K562 (cell line): ENCODE measurements around the gene PHC3. TPM values are rescaled to one million over a fixed set of nuclear protein-coding genes. Genes with fewer than 3 reads are reported as not detected.

Source experiments
- ARNT ChIP-seq, 2 experiments: fragments of 450-650 bp; IDR thresholded peaks; 2 replicates each; pipeline ENCODE4 v1.6.1; 2016; ENCODE audit warnings: mild to moderate bottlenecking in 1 of 2
- ATF6 ChIP-seq: sonication (generic); formaldehyde crosslinking; IDR thresholded peaks from 2 replicates; pipeline ENCODE4 v1.4.0; 2020; ENCODE audit warnings: mild to moderate bottlenecking, missing genetic modification reagents
- CBFA2T2 ChIP-seq: fragments of 450-650 bp; conservative IDR thresholded peaks from 2 replicates; pipeline ENCODE4 v1.6.1; 2017; ENCODE audit warnings: mild to moderate bottlenecking
- FOS ChIP-seq: IDR thresholded peaks from 3 replicates; pipeline ENCODE4 v1.6.1; 2011; ENCODE audit not compliant: insufficient read length; ENCODE audit errors: extremely low read depth
- HIVEP1 ChIP-seq: fragments of 250-450 bp; sonication (Bioruptor Pico); IDR thresholded peaks from 2 replicates; pipeline ENCODE4 v1.4.0; 2020; ENCODE audit warnings: mild to moderate bottlenecking
- HNRNPH1 ChIP-seq: fragments of 200-400 bp; formaldehyde crosslinking; optimal IDR thresholded peaks from 2 replicates; pipeline ENCODE3; 2017; ENCODE audit warnings: low read depth, mild to moderate bottlenecking, low read length, moderate library complexity
- MECOM ChIP-seq: fragments of 250-450 bp; sonication (Bioruptor Pico); IDR thresholded peaks from 2 replicates; pipeline ENCODE4 v1.8.0; 2022; ENCODE audit warnings: inconsistent platforms
- NFE2L1 ChIP-seq: fragments of 450-650 bp; IDR thresholded peaks from 2 replicates; pipeline ENCODE4 v1.6.1; 2016; ENCODE audit warnings: missing genetic modification characterization, low read depth, mild to moderate bottlenecking, missing compliant biosample characterization, moderate library complexity, borderline replicate concordance
- POLR2AphosphoS5 ChIP-seq: IDR thresholded peaks from 2 replicates; pipeline ENCODE4 v1.6.1; 2011; ENCODE audit warnings: mild to moderate bottlenecking, low read depth, low read length, moderate library complexity; ENCODE audit not compliant: control insufficient read depth, insufficient read depth
- RBFOX2 ChIP-seq: fragments of 200-400 bp; formaldehyde crosslinking; IDR thresholded peaks from 2 replicates; pipeline ENCODE4 v1.6.1; 2017; ENCODE audit warnings: low read depth, mild to moderate bottlenecking, low read length, moderate library complexity
- RBM17 ChIP-seq: fragments of 200-400 bp; formaldehyde crosslinking; IDR thresholded peaks from 2 replicates; pipeline ENCODE4 v1.6.1; 2017; ENCODE audit warnings: low read depth, mild to moderate bottlenecking, low read length, borderline replicate concordance
- RNF2 ChIP-seq: sonication (generic); IDR thresholded peaks from 2 replicates; pipeline ENCODE4 v1.6.1; 2016
- SMARCE1 ChIP-seq: fragments of 450-650 bp; IDR thresholded peaks from 2 replicates; pipeline ENCODE4 v1.7.1; 2016; ENCODE audit warnings: mild to moderate bottlenecking
- SREBF1 ChIP-seq: fragments of 150-350 bp; IDR thresholded peaks from 2 replicates; pipeline ENCODE4 v1.6.1; 2014; ENCODE audit warnings: antibody characterized with exemption, low read depth, low read length, borderline replicate concordance
- TEAD4 ChIP-seq, 2 experiments: sonication (generic) in 1 of 2; formaldehyde crosslinking in 1 of 2; IDR thresholded peaks; 2 replicates each; pipeline versions ENCODE4 v1.6.1 to v1.8.0; 2012 to 2022; ENCODE audit warnings: borderline replicate concordance in 1 of 2, inconsistent platforms in 1 of 2, low read length in 1 of 2, mild to moderate bottlenecking in 1 of 2, missing genetic modification reagents in 1 of 2
- XRCC5 ChIP-seq: fragments of 200-400 bp; formaldehyde crosslinking; IDR thresholded peaks from 2 replicates; pipeline ENCODE4 v1.6.1; 2017; ENCODE audit warnings: low read depth, mild to moderate bottlenecking, low read length
- ZBTB1 ChIP-seq: sonication (generic); formaldehyde crosslinking; IDR thresholded peaks from 2 replicates; pipeline ENCODE4 v1.8.1; 2023; ENCODE audit warnings: missing genetic modification reagents, low read depth, mild to moderate bottlenecking, borderline replicate concordance
- ZNF589 ChIP-seq: fragments of 200-800 bp; sonication (Bioruptor generic); IDR thresholded peaks from 2 replicates; pipeline ENCODE4 v1.6.1; 2016; ENCODE audit warnings: low read depth, missing genetic modification characterization, missing compliant biosample characterization
- polyA plus RNA-seq, 8 experiments: library from polyadenylated mRNA; depleted of rRNA in 4 of 8; stranded (reverse) in 5 of 8; unstranded in 3 of 8; fragments of >200 nt; fragmentation: Nextera tagmentation in 2 of 8; fragmentation: Illumina TruSeq in 1 of 8; extraction: Ambion mirVana in 2 of 8; extraction: Trizol in 1 of 8; gene quantifications; 2 replicates each; pipeline versions ENCODE4 v1.2.1 to v1.2.3, GENCODE V29; 2011 to 2014; ENCODE audit warnings: inconsistent platforms in 1 of 8, missing spikeins in 1 of 8
- total RNA-seq, 7 experiments: library from RNA; depleted of rRNA in 6 of 7; stranded (reverse); fragments of >200 nt in 6 of 7; fragmentation: Illumina TruSeq in 2 of 7; extraction: Trizol in 2 of 7; gene quantifications; 2 replicates each; pipeline versions ENCODE4 v1.2.1 to v1.2.3, GENCODE V29; 2011 to 2021; ENCODE audit warnings: low replicate concordance in 1 of 7
- TF ChIP-seq, protein P1 (sequence below): fragments of 450-650 bp; IDR thresholded peaks from 2 replicates; pipeline ENCODE4 v1.6.1; 2016
- TF ChIP-seq, protein P2 (sequence below), 2 experiments: fragments of 450-650 bp; IDR thresholded peaks; 2 replicates each; pipeline ENCODE4 v1.6.1; 2018; ENCODE audit warnings: mild to moderate bottlenecking in 2 of 2, low read depth in 1 of 2; ENCODE audit not compliant: partially characterized antibody in 2 of 2

Gene PHC3
- total and polyA plus RNA-seq, 9 of the 15 experiments (the other 6 are each of a cell fraction or from before 2014, with no cell fraction given) = 3.1 to 21.6 (median 10.5) TPM

DNA sequence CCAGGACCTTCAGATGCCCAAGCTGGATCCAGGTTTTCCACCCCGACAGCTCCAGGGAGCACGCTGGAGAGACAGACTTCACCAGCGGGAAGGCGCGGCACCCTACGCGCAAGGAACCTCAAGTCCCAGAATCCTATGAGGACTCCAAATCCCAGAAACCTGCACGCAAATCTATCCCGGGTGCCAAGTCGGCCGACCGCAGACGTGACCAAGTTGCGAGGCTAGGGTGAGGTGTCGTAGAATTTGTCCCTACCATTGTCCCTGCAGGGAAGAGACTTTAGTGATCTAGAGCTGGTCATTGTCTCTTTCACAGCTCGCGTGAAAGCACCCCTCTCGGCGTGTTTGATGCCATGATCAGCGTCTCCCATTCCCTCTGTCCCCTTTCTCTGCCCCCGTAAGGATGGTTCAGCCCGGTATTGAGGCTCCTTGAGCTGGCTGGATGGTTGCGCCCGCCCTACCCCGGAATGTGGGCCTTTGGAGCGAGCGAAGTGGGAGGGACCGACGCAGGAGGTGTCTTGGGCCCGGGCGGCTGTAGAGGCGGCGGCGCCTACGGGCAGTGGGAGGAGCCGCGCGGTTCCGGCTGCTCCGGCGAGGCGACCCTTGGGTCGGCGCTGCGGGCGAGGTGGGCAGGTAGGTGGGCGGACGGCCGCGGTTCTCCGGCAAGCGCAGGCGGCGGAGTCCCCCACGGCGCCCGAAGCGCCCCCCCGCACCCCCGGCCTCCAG is 40.6 kb upstream of the PHC3 start, which contains the start of gene PRKCI (continued):
- TF ChIP-seq, protein P1, sequence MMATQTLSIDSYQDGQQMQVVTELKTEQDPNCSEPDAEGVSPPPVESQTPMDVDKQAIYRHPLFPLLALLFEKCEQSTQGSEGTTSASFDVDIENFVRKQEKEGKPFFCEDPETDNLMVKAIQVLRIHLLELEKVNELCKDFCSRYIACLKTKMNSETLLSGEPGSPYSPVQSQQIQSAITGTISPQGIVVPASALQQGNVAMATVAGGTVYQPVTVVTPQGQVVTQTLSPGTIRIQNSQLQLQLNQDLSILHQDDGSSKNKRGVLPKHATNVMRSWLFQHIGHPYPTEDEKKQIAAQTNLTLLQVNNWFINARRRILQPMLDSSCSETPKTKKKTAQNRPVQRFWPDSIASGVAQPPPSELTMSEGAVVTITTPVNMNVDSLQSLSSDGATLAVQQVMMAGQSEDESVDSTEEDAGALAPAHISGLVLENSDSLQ = 0 out of 2 replicates have a peak, but pooled peaks have one; percentile 23
- TF ChIP-seq ARNT (IDR thresholded peaks at IDR 0.05) = peak in 1 of 2 experiments; percentile 78; a peak in 3 of 4 replicates
- TF ChIP-seq HIVEP1 = no peak
- 0 out of 2 replicates have a peak, but pooled peaks have one; percentile 64 for TF ChIP-seq ATF6 (CRISPR knock-in tag)
- TF ChIP-seq TEAD4 (IDR thresholded peaks at IDR 0.05; ENCODE audit: low read length) = peak; percentile 89
- TF ChIP-seq TEAD4 (CRISPR knock-in tag; IDR thresholded peaks at IDR 0.05; ENCODE audit: borderline replicate concordance) = peak; percentile 98
- no peak for TF ChIP-seq FOS
- TF ChIP-seq NFE2L1 = no peak
- peak; percentile 94 for TF ChIP-seq RNF2
- TF ChIP-seq ZNF589 (CRISPR knock-in tag) = no peak
- TF ChIP-seq RBFOX2 = peak; percentile 90
- TF ChIP-seq SREBF1 = peak; percentile 97
- TF ChIP-seq ZBTB1 = peak; percentile 17; the same call in 1 of the 2 replicates
- TF ChIP-seq XRCC5 = peak; percentile 46; the same call in 1 of the 2 replicates
- peak; percentile 53 for TF ChIP-seq POLR2AphosphoS5
- TF ChIP-seq MECOM (CRISPR knock-in tag) = no peak
- TF ChIP-seq RBM17 = no peak
- TF ChIP-seq HNRNPH1 = no peak
- TF ChIP-seq, protein P2, sequence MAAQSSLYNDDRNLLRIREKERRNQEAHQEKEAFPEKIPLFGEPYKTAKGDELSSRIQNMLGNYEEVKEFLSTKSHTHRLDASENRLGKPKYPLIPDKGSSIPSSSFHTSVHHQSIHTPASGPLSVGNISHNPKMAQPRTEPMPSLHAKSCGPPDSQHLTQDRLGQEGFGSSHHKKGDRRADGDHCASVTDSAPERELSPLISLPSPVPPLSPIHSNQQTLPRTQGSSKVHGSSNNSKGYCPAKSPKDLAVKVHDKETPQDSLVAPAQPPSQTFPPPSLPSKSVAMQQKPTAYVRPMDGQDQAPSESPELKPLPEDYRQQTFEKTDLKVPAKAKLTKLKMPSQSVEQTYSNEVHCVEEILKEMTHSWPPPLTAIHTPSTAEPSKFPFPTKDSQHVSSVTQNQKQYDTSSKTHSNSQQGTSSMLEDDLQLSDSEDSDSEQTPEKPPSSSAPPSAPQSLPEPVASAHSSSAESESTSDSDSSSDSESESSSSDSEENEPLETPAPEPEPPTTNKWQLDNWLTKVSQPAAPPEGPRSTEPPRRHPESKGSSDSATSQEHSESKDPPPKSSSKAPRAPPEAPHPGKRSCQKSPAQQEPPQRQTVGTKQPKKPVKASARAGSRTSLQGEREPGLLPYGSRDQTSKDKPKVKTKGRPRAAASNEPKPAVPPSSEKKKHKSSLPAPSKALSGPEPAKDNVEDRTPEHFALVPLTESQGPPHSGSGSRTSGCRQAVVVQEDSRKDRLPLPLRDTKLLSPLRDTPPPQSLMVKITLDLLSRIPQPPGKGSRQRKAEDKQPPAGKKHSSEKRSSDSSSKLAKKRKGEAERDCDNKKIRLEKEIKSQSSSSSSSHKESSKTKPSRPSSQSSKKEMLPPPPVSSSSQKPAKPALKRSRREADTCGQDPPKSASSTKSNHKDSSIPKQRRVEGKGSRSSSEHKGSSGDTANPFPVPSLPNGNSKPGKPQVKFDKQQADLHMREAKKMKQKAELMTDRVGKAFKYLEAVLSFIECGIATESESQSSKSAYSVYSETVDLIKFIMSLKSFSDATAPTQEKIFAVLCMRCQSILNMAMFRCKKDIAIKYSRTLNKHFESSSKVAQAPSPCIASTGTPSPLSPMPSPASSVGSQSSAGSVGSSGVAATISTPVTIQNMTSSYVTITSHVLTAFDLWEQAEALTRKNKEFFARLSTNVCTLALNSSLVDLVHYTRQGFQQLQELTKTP (IDR thresholded peaks at IDR 0.05; ENCODE audit: low read depth in 1 of 2, partially characterized antibody in 2 of 2) = peak; percentile 90 to 97
- no peak for TF ChIP-seq SMARCE1
- TF ChIP-seq CBFA2T2 = no peak
